Measurements from ENCODE around the gene DOCK9. TPM values are rescaled to one million over a fixed set of nuclear protein-coding genes. Genes with fewer than 3 reads are reported as not detected.

DOCK9 gene
- total RNA-seq, 4 donors from 2014 or later: 78.7 to 306 (median 142) TPM

GRCh38 chr13:98984118-98984517 is 6.3 kb upstream of the DOCK9 start:
- no peak for TF ChIP-seq CTCF (IDR thresholded peaks at IDR 0.05; ENCODE audit: low read depth)

GRCh38 chr13:98983182-98983581 is 5.3 kb upstream of the DOCK9 start:
- TF ChIP-seq CTCF (IDR thresholded peaks at IDR 0.05; ENCODE audit: low read depth): no peak

- TF ChIP-seq CTCF (IDR thresholded peaks at IDR 0.05; ENCODE audit: low read depth): no peak
These were observed 3.7 kb upstream of the DOCK9 start for GRCh38 chr13:98981369-98982080.

GRCh38 chr13:98979012-98979660 is 1.3 kb upstream of the DOCK9 start:
- TF ChIP-seq CTCF (IDR thresholded peaks at IDR 0.05; ENCODE audit: low read depth): no peak

GRCh38 chr13:98978280-98978679 is 416 bp upstream of the DOCK9 start:
- TF ChIP-seq CTCF (IDR thresholded peaks at IDR 0.05; ENCODE audit: low read depth): no peak

GRCh38 chr13:98976941-98977340 is 923 bp downstream of the DOCK9 start:
- no peak for TF ChIP-seq CTCF (IDR thresholded peaks at IDR 0.05; ENCODE audit: low read depth)

- no peak for TF ChIP-seq CTCF (IDR thresholded peaks at IDR 0.05; ENCODE audit: low read depth)
These were observed 1.5 kb downstream of the DOCK9 start for GRCh38 chr13:98976338-98976737.
